Loucy (cell line): ENCODE results near the gene ADAMTSL2.

ENCODE experiments used
- H2AFZ ChIP-seq: fragments of 200-600 bp; sonication (generic); 2 replicates; pipeline ENCODE4 v1.6.0; 2016; ENCODE audit warnings: antibody characterized with exemption, mild to moderate bottlenecking, low read length, moderate library complexity
- H3F3A ChIP-seq: fragments of 200-600 bp; 2 replicates; pipeline ENCODE4 v1.6.0; 2016; ENCODE audit warnings: antibody characterized with exemption, low read depth, mild to moderate bottlenecking
- H3K27me3 ChIP-seq: fragments of 200-600 bp; sonication (generic); 2 replicates; pipeline ENCODE4 v1.6.1; 2014; ENCODE audit warnings: low read length, mild to moderate bottlenecking; ENCODE audit not compliant: insufficient read depth, poor library complexity, severe bottlenecking
- H3K36me3 ChIP-seq: fragments of 200-600 bp; sonication (generic); 2 replicates; pipeline ENCODE4 v1.6.1; 2016; ENCODE audit warnings: low read length; ENCODE audit not compliant: insufficient read depth
- H3K4me1 ChIP-seq: fragments of 200-600 bp; sonication (generic); 2 replicates; pipeline ENCODE4 v1.5.1; 2014; ENCODE audit warnings: low read length, mild to moderate bottlenecking; ENCODE audit not compliant: insufficient read depth, poor library complexity, severe bottlenecking
- H3K4me2 ChIP-seq: fragments of 200-600 bp; sonication (generic); 2 replicates; pipeline ENCODE4 v1.6.0; 2014; ENCODE audit warnings: antibody characterized with exemption, low read length, low read depth, mild to moderate bottlenecking; ENCODE audit not compliant: poor library complexity, severe bottlenecking
- H3K4me3 ChIP-seq: fragments of 200-600 bp; sonication (generic); 2 replicates; pipeline ENCODE4 v1.5.1; 2014; ENCODE audit warnings: low read length, mild to moderate bottlenecking, mixed read lengths; ENCODE audit not compliant: poor library complexity, severe bottlenecking
- H3K79me2 ChIP-seq: fragments of 200-600 bp; sonication (generic); 2 replicates; pipeline ENCODE4 v1.6.1; 2014; ENCODE audit warnings: low read length; ENCODE audit not compliant: insufficient read depth
- H3K9ac ChIP-seq: fragments of 200-600 bp; sonication (generic); 2 replicates; pipeline ENCODE4 v1.6.0; 2014; ENCODE audit warnings: mild to moderate bottlenecking, low read depth, low read length, moderate library complexity; ENCODE audit not compliant: poor library complexity, severe bottlenecking
- H3K9me2 ChIP-seq: fragments of 200-600 bp; sonication (generic); replicated peaks from 2 replicates; pipeline ENCODE4 v1.6.1; 2016; ENCODE audit warnings: low read depth, low read length, mixed read lengths
- H3K9me3 ChIP-seq: fragments of 200-600 bp; sonication (generic); 2 replicates; pipeline ENCODE4 v1.6.1; 2014; ENCODE audit warnings: mild to moderate bottlenecking, antibody characterized with exemption, low read length, low read depth; ENCODE audit not compliant: insufficient read depth
- H4K20me1 ChIP-seq: fragments of 200-600 bp; sonication (generic); 2 replicates; pipeline ENCODE4 v1.6.0; 2014; ENCODE audit warnings: antibody characterized with exemption, low read length, mild to moderate bottlenecking; ENCODE audit not compliant: insufficient read depth, poor library complexity, severe bottlenecking
- CTCF ChIP-seq: fragments of 200-600 bp; sonication (generic); conservative IDR thresholded peaks from 2 replicates; pipeline ENCODE4 v1.5.1; 2014; ENCODE audit warnings: mild to moderate bottlenecking, antibody characterized with exemption, low read length
- EZH2phosphoT487 ChIP-seq: fragments of 200-600 bp; IDR thresholded peaks from 2 replicates; pipeline ENCODE4 v1.6.1; 2018; ENCODE audit warnings: antibody characterized with exemption, mild to moderate bottlenecking, moderate library complexity, borderline replicate concordance

Gene ADAMTSL2

DNA sequence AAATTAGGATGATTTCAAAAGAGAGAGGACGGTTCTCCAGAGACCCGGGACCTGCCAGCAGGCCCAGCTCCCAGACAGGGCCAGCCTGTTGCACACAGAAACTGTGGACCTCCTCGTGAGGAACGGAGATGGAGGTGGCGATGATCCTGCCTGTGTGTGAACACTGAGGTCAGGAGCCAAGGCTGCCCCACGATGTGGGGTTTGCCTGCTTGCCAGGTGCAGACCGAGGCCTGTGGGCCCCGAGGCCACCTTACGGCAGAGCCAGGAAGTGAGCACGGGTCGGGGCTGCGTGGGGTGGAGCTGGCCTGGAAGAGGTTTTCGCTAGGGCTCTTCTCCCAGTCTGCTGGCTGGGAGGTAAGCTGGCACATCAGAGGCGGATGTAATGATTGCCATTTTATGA is 70.4 kb downstream of the ADAMTSL2 start:
- Histone ChIP-seq H3K36me3 (no peaks in the 10 kb centered on the region), H3K4me3 (no peak overlapping the region), H4K20me1 (no peaks in the 10 kb centered on the region), H3K9me3 (no peaks in the 10 kb centered on the region), H3K9me2 (no peaks in the 10 kb centered on the region), H3K4me1 (peaks cover 6% of the 10 kb centered on the region), H3F3A (no peaks in the 10 kb centered on the region), H3K4me2 (no peak overlapping the region), H3K79me2 (no peaks in the 10 kb centered on the region), H2AFZ (no peak overlapping the region), H3K9ac (no peak overlapping the region), H3K27me3 (no peaks in the 10 kb centered on the region)
- TF ChIP-seq CTCF (no peak), EZH2phosphoT487 (no peak)

GRCh38 chr9:133605446-133605845 is 70.9 kb downstream of the ADAMTSL2 start:
- Histone ChIP-seq H3K4me1 (peaks cover 6% of the 10 kb centered on the region), H3K9ac (no peak overlapping the region), H3K4me2 (no peak overlapping the region), H4K20me1 (no peaks in the 10 kb centered on the region), H3K9me3 (no peaks in the 10 kb centered on the region), H3K36me3 (no peaks in the 10 kb centered on the region), H2AFZ (no peak overlapping the region), H3K79me2 (no peaks in the 10 kb centered on the region), H3K4me3 (no peak overlapping the region), H3F3A (no peaks in the 10 kb centered on the region), H3K9me2 (no peaks in the 10 kb centered on the region), H3K27me3 (no peaks in the 10 kb centered on the region)
- TF ChIP-seq CTCF (no peak), EZH2phosphoT487 (no peak)

- H4K20me1 ChIP-seq: no peaks in the 10 kb centered on the region
- no peak overlapping the region for H3K4me2 ChIP-seq
- no peaks in the 10 kb centered on the region for H3K9me2 ChIP-seq
- H3K27me3 ChIP-seq: no peaks in the 10 kb centered on the region
- H3K4me1 ChIP-seq: peaks cover 6% of the 10 kb centered on the region
- no peak overlapping the region for H3K4me3 ChIP-seq
- TF ChIP-seq CTCF: no peak
- no peak for TF ChIP-seq EZH2phosphoT487
- H3K9ac ChIP-seq: no peak overlapping the region
- H3F3A ChIP-seq: no peaks in the 10 kb centered on the region
- no peak overlapping the region for H2AFZ ChIP-seq
- H3K36me3 ChIP-seq: no peaks in the 10 kb centered on the region
- no peaks in the 10 kb centered on the region for H3K9me3 ChIP-seq
- no peaks in the 10 kb centered on the region for H3K79me2 ChIP-seq
Observed at GRCh38 chr9:133605856-133606707, 71.6 kb downstream of the ADAMTSL2 start.
